ENCODE results near the gene CCM2. TPM values are rescaled to one million over a fixed set of nuclear protein-coding genes. Genes with fewer than 3 reads are reported as not detected.
A peak's percentile ranks its signal among the peaks of the same experiment; 100 is the strongest.
"Not testable (repeated sequence)": the region's sequence is repeated elsewhere in the genome, so short reads cannot be mapped to it uniquely, and the experiment has no call there.

CCM2 gene
- polyA plus RNA-seq, 3 donors, result 29.2 to 34.4 (median 31.1) TPM

DNA sequence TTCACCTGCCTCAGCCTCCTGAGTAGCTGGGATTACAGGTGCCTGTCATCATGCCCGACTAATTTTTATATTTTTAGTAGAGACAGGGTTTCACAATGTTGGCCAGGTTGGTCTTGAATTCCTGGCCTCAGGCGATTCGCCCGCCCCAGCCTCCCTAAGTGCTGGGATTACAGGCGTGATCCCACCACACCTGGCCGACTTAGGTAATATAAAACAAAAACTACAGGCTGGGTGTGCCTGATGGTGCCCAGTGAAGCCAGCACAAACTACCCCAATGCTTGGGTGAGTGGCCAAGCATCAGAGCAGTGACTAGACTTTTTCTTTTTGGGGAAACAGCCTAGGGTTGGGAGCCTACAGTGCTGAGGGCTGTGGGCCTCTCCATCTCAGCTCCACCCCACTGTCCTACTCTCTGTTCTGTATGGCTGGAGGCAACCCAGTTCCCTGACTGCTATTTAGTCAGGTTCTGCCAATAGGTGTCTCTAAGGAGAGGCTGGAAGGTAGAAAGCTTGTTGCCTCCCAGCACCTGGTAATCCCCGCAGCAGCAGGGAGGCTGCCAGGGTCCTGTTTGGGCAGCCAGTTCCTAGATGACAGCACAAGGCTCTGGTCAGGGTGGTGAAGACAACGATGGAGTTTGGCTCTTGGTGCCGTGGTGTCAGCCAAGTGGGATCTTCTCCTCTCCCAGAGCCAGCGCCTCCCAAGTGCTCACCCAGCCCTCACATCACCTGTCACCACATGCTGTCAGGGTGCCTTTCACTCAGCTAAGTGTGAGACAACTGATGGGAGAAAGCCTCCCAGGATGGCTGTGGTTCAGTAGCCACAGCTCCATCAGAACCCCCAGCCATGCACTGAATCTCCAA, 99.2 kb downstream of the CCM2 start:
- no peak for DNase-seq

DNA sequence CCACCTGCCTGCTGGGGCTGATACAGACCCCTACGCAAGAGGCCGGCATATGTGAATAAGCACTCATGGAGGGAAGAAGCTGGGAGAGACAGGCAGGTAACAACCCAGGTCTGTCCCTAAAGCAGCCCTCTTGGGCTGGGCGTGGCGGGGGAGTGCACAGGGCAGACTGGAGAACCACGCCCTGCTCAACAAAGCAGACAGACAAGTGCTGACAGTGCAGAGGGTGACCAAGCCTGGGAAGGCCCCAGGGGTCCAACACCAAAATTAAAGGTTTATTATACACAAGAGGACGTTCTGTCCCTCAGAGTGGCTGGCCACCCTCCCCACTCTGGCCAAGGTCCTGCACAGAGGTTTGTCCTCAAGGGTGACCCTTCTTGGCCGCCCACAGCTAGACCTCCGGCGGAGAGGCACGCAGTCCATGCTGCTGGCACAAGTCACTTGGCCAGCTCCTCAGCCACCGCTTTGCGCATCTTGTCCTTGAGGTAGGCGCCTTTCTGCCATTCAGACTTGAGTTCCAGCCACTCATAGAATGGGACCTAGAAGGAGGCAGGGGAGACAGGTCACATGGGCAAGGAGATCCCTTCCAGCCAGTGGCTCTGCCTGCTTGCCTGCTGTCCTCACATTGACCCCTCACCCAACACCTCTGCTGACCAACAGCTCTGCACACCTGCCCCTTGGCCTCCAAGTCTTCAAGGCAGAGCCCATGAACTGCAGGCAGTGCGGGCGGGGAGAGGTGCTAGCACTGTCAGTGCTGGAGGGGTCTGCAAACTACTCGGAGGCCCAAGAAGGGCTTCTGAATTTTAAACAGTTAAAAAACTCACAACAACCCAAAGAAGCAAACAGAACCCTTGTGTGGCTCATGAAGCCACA, 100.1 kb downstream of the CCM2 start:
- DNase-seq, result no peak

DNA sequence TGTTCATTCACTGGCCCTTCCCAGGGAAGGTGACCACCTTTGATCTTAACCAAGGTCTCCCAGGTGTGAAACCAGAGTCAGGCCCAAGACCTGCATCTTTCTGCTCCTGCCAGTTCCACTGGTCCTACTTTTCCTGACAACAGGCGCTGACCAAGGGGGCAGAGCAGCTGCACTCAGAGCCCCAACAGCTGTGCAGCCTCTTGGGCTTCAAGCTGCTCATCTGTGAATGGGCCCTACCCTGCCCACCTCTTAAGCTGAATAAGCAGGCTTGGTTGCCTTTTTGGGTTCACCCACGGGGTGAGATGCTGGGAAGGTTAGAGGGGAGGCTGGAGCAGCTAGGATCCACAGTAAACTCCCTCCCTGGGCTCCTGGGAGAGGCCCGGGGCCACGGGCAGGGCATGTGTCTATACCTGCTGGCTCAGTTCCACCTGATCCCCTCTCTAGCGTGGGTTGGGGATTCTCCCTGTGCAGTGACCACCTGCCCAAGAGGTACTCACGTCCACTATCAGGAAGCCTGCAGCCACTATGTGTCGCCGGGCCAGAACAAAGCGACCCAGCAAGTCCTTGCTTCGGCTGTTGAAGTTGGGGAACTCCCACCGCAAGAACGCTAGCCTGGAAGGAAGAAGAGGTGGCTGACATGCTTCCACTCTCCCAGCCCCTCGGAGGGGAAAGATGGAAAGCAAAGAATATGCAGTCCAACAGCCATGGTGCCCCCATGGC, 100.9 kb downstream of the CCM2 start:
- DNase-seq, result no peak

DNA sequence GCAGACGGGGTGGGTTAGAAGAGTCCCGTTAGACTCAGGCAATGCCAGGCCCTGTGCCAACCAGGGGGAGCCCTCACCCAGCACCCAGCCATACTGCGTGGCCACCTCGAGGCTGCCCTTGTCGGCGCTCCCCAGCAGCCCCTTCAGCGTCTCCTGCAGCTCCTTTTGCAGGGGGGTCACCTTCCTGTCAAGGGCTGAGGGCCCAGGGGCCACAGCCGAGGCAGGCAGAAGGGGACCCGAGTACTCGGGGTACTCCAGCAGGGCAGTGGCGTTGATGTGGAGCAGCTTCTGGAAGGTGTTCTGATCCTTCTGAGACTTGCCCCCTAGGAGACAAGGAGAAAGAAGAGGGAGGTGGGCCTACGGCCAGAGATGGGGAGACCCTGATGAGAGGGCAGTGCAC, 101.7 kb downstream of the CCM2 start:
- no peak for DNase-seq

DNA sequence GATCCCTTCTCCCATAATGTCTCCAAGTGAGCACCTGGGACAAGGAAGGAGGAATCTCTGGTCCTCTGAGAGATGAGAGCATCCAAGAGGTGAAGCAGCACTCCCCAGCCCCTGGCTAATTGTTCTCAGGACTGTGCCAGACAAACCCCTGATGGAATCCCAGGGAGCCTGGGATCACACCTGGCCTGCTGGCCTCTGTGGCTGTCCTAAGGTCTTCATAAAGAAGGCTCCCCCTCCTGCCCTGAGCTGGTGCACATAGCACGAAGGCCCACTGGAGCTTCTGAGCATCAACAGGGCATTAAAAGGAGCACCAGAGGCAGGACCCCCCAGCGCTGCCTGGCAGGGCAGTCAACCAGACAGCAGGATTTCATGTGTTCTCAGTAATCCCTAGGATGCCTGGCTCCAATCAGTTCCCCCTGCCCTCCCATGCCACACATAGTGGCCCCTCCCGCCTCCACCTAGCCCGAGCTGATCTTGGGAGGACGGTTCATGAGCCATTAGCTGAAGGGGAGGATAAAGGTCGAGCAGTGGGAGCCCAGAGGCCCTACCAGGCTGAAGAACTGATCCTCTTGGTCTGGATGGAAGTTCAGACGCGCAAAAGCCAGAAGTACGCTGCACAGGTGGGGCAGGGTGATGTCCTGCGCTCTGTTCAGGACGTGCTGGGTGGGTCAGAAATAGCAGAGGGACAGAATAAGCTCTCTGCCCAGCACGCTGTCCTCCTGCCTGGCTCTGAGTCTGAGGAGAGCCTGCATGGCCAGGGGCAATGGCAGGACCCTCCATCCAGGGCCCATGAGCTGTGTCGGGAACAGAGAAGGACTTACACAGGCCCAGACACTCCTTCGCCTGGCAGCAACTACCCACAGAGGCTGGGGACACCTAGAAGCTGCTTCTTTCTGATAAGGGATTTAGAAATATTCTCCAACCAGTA, 103.0 kb downstream of the CCM2 start:
- no peak for DNase-seq

DNA sequence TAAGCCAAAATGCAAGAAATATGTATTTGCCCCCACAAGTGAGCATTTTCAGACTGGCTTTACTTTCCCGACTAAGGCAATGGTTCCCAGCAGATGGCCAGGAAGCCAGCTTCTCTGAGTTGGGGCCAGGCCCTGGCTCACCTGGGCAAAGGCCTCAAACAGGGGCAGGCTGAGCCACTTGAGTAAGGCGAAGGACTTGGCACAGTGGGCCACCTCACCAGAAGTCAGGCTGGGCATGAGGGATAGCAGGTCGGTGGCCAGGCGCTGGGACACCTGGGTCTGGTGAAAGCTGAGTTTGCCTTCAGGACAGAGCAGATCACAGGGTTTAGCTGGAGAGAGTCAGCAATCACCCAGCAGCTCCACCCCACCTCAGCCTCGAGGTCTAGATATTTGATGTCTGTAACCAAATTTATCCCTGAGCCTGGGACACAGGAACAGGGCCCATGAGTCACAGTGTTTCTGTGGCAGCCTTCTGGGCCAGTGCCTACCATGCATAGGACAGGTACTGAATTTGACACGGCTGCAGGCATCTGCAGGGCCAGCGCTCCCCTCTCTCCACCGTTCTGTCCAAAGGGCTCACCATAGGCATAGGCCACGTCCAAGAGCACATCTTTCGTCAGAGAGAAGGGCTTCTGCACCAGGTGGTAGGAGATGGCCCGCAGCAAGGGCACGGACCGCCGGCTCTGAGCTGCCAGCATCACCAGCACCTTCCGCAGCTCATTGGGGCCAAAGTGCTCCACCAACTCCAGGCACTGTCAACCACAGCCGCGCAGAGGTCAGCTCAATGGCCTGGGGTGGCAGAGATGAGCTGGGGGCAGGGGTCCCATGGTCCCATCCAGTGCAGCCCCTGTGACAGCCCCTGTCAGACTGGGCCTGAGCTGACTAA, 104.2 kb downstream of the CCM2 start:
- DNase-seq, result no peak

DNA sequence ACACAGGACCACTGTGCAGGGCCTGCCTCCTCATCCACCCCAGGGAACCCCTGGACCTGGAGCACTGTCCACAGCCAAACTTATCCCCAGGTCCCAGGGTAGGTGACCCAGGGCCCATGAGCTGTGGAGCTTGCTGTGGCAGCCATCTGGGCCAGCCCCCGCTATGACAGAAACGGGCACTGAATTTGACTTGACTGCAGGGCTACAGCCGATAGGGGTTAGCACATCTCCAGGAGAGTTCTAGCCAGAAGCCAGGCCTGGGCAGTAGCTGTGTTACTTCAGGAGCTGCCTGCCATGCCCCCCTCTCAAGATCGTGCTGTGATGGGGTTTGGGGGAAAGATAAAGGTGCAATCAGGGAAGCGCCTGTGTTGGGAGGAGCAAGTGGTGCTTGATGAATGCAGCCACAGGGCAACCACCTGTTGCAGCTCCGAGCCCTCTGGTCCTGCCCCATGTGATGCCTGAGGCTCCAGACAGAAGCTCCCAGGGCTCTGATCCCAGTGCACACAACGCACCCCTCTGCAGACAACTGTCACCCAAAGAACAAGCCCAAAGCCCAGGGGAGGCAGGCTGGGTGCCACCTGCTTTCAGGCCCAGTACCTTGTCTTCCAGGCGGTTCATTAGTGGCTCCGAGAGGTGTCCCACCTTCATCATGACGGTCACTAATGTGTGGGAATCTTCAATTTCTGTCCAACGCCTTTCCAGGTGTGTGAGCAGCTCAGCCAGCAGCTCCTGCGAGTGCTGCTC, 105.0 kb downstream of the CCM2 start:
- DNase-seq, result no peak

DNA sequence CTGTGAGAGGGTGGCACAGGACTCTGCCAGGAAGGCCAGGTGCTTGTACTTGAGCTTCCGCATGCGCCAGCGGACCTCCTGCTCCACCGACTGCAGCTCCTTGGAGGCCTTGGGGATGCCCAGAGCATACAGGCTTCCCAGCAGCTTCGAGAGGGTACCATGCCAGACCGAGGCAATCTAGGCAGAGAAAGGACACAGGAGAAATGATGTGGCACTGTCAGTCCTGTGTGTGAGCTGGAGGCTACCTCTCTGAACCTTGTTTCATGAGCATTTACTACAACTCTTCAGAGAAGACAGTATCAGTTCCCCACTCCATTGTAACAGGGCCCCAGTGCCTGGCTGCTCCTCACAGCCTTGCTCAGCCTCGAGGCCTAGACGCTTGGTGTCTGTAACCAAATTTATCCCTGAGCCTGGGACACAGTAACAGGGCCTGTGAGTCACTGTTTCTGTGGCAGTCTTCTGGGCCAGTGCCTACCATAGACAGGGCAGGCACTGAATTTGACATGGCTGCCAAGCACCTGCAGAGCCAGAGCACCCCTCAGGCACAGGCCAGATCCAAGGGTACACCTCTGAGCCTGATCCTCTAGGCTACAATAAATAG, 105.7 kb downstream of the CCM2 start:
- no peak for DNase-seq

DNA sequence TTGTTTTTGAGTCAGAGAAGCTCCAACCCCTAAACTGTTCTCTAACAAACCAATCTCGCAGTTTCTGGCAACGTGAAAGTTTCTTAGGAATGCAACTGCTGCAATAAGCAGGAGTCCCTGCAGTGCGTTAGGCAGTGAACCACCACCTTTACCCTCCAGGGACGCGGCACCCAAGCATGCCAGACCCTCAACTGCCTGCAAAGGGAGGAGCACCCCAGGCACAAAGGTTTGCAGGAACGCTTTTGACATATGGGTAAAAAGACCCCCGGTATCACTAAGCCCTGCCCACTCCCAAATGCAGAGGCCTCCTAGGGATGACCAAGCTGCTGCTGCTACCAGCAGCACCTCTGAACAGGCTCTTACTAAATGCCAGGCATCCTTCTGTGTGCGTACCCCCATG, 106.8 kb downstream of the CCM2 start:
- no peak for DNase-seq

DNA sequence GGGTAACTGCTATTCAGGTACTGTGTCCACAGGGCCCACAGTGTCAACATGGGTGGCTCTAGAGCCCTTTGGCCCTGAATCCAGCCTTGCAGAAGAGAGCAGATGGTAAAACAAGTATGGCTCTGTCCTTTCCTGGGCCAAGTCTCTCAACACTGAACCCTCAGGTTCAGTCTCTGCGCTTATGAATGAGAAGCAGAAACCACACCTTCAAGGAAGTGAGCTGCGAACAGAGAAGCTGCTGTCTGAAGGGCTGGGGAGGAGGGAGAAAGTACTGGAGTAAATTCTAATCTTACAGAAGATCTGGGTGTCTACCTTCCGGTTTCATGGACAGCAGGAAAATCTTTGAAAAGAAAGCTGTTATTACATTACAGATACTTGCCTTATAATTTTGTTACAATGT, 107.4 kb downstream of the CCM2 start:
- DNase-seq, result no peak

DNA sequence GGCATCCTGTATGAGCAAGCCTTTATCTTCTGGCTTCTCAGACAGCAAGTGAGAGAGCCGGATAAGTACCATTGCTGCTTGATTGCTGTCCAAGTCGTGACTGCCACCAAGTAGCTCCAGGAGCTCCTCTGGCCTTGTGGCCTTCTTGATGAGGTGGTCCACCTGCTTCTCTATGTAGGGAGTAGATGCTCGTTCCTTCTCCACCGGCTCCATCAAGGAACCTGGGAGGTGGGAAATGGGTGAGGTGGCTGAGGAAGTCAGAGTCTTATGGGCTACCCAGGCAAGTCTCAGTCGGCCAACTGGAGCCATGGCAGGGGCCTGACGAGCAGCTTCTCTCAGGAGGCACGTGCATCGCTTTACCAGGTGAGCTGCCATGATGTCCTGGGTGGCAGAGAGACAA, 108.9 kb downstream of the CCM2 start:
- no peak for DNase-seq

DNA sequence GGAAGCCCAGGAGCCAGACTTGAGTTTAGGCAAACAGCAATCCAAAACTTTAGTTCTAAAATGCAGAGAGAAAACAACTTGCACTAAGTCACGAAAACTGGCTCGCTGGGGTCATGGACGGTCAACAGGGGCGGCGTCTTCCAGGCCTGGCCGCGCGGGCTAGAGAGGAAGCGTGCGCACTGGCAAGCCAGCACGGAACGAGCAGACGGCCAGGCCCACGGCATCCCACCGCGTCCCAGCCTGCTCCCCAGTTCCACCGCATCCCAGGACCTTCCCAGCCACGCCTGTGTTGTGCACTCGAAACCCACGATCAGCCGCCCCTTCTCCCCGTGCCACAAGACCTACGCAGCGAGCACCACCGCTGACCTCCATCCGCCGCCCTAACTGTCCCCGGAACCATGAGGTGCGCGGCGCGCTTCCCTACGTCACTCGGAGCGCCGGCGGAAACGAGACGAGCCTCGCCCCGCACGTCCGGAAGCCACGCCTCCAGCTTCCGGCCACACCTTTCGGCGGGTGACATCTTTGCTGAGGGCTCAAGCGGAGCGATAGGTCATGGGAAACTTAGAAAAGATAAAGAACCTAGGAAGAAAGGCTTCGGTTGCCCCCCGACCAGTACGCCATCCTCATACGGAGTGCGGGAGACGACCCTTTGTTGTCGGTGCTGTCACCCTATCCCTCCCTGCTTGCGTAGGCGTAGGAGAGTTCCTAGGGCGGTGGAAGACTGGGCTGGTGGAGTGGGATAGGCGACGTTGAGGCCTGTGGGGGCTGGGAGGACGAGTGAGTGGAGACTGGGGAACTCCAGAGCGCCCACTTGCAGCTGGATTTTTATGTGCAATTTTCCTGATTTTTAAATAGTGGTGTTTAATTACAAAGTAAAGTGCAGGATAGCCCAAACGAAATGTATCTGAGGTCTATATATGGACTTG, 111.6 kb downstream of the CCM2 start, which contains the start of gene TBRG4:
TSS of gene TBRG4 (minus strand) at position 400 of the 926 bp plus-strand sequence. CDS start 2,460 bp downstream, outside the sequence.
- peak; percentile 96 for DNase-seq

DNA sequence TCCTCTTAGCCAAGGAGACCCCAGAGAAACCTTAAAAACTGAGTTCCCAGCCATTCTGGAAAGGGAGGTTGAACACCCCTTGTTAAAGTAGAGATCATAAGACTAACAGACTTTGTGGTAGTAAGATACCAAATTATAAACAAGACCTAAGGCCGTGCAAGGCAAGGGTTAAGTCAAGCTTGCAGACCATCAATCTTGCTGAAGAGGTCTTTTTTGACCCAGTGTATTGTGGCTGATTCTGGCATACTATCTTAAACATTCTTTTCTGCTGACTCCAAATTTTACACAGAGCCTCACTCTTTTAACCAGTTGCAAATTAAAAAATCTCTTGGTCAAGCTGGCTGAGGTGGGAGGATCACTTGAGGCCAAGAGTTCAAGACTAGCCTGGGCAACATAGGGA, 112.6 kb downstream of the CCM2 start:
- DNase-seq, result no peak

DNA sequence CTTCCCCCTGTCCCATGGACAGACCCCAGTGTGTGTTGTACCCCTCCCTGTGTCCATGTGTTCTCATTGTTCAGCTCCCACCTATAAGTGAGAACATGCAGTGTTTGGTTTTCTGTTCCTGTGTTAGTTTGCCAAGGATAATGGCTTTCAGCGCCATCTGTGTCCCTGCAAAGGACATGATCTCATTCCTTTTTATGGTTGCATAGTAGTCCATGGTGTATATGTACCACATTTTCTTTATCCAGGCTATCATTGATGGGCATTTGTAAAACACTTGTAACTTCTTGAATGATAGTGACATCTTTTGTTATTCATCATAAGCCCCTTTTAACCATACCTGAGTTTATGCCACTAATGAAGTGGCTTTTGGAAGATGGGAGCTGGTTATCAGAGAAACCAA, 114.3 kb downstream of the CCM2 start:
- not testable (repeated sequence) for DNase-seq

DNA sequence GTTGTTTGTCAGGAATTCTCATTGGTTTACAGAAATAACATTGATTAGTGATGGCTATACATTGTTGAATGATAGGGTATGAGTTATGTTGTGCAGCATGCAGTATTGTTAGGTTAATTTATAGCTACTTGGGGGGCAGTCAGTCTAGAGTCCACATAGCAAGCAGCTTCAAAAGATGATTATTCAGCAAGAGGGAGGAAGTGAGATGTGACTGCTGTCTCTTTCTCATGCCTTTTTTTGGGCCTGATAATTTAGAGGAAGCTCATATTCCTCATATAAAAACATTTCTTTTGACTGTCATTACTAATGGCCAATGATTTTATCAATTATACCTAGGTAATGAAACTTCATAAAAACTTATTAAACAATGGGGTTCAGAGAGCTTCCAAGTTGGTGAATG, 114.9 kb downstream of the CCM2 start:
- DNase-seq, result no peak

DNA sequence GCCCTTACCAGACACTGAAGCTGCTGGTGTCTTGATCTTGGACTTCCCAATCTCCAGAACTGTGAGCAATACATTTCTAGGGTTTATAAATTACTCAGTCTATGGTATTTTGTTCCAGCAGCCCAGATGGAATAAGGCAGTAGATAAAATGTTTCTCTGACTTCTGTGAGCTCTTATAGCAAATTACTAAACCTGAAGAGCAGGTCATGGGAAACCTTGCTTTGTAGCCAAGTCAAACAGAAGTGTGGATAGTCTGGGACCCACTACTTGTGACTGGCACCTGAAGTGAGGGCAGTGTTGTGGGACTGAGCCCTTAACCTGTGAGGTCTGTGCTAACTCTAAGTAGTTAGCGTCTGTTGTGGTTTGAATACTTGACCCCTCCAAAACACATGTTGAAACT, 116.0 kb downstream of the CCM2 start:
- no peak for DNase-seq

DNA sequence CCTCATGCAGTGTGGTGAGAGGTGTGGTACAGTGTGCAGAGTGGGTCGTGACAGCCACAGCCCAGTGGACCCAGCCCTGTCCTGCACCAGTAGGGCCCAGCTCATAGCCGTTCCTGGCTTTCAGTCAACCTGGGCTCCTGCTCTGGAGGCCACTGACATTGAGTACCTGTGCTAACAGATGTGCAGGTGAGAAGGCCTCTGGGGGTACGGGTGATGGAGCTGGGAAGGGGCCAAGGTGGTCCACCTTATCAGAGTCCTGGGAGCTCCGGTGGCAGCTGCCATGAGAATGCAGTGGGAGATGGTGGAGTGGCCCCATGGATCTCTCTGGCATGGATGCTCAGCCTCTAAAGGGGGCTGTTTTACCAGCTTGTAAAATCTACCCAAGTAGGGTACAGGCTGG, 117.6 kb downstream of the CCM2 start:
- DNase-seq, result no peak

DNA sequence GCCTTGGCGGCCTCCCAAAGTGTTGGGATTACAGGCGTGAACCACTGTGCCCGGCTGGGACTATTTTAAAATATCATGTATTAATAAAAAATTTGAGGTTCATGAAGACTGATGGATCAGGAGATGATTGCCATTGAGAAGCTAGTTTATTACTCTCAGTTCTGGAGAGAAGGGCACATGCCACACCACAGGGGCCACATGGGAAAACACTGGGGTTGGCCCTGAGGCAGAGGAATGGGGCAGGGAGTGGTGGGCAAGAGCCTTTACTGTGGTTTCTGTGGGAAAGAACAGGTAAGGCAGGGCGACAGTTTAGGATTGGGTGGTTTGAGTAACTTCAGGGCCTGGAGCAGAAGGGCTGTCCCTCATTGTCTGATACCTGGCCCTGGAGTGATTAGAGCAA, 118.3 kb downstream of the CCM2 start:
- no peak for DNase-seq
